Gastrocnemius medialis (tissue), 4 donors: ENCODE results near the gene PPP6C. TPM values are rescaled to one million over a fixed set of nuclear protein-coding genes. Genes with fewer than 3 reads are reported as not detected.
"Not testable (repeated sequence)": the region's sequence is repeated elsewhere in the genome, so short reads cannot be mapped to it uniquely, and the experiment has no call there.

Experiments used
- ATAC-seq, 2 donors: fragments of 150-250 bp; one replicate each; pipeline ENCODE4 v1.9.1; 2016
- DNase-seq, 2 donors: peaks; one replicate each; pipeline ENCODE4 v3.0.0-alpha.2; 2019
- H3K27ac ChIP-seq, 4 donors: fragments of 200-600 bp; sonication (generic); 1 replicate in 1 of 4; 2 replicates in 3 of 4; pipeline ENCODE4 v1.5.1; 2016 to 2018; ENCODE audit warnings: mild to moderate bottlenecking in 2 of 4, moderate library complexity in 1 of 4
- H3K27me3 ChIP-seq, 3 donors: fragments of 200-600 bp; sonication (generic) in 2 of 3; 1 replicate in 1 of 3; 2 replicates in 2 of 3; pipeline versions ENCODE4 v1.5.1 to v1.6.0; 2016 to 2019; ENCODE audit warnings: mild to moderate bottlenecking in 1 of 3, moderate library complexity in 1 of 3
- H3K36me3 ChIP-seq, 2 donors: fragments of 200-600 bp; sonication (generic) in 1 of 2; one replicate each; pipeline ENCODE4 v1.5.1; 2017 to 2018
- H3K4me1 ChIP-seq, 2 donors: fragments of 200-600 bp; sonication (generic) in 1 of 2; one replicate each; pipeline ENCODE4 v1.5.1; 2016 to 2017; ENCODE audit warnings: mild to moderate bottlenecking in 2 of 2
- H3K4me3 ChIP-seq, 4 donors: fragments of 200-600 bp; sonication (generic) in 3 of 4; 1 replicate in 1 of 4; 2 replicates in 3 of 4; pipeline ENCODE4 v1.5.1; 2016 to 2019; ENCODE audit warnings: mild to moderate bottlenecking in 2 of 4
- H3K9me3 ChIP-seq, 3 donors: fragments of 200-600 bp; sonication (generic) in 2 of 3; 1 replicate in 1 of 3; 2 replicates in 2 of 3; pipeline ENCODE4 v1.5.1; 2016 to 2019
- CTCF ChIP-seq, 5 experiments: fragments of 450-650 bp in 3 of 5; fragments of 200-600 bp in 2 of 5; sonication (generic) in 2 of 5; IDR thresholded peaks in 4 of 5; conservative IDR thresholded peaks in 1 of 5; 1 replicate in 4 of 5; 2 replicates in 1 of 5; pipeline ENCODE4 v1.5.1; 2016 to 2019; ENCODE audit warnings: antibody characterized with exemption in 5 of 5, mild to moderate bottlenecking in 3 of 5, moderate library complexity in 3 of 5
- POLR2A ChIP-seq, 2 donors: fragments of 450-650 bp; IDR thresholded peaks; one replicate each; pipeline ENCODE4 v1.6.1; 2017; ENCODE audit warnings: antibody characterized with exemption in 2 of 2, mild to moderate bottlenecking in 2 of 2, moderate library complexity in 2 of 2
- in situ Hi-C, 4 donors: fragments of 200-750 bp; cut with MboI; loops; one replicate each; pipeline versions ENCODE4 v1.15.0 to v1.8.0; 2017; ENCODE audit warnings: low sequenced_read_pairs in 4 of 4
- intact Hi-C: fragments of 100-400 bp; cut with DNase I; formaldehyde crosslinking; loops from one replicate; pipeline ENCODE4 v1.15.1; 2023; ENCODE audit warnings: low total_unique reads
- total RNA-seq, 4 donors: library from RNA; depleted of rRNA; stranded (reverse); fragments of >200 nt; gene quantifications; one replicate each; pipeline versions ENCODE4 v1.1.0 to v1.2.3, GENCODE V29; 2016

PPP6C gene
- total RNA-seq, 4 donors from 2014 or later: 49.4 to 80.6 (median 73.6) TPM

DNA sequence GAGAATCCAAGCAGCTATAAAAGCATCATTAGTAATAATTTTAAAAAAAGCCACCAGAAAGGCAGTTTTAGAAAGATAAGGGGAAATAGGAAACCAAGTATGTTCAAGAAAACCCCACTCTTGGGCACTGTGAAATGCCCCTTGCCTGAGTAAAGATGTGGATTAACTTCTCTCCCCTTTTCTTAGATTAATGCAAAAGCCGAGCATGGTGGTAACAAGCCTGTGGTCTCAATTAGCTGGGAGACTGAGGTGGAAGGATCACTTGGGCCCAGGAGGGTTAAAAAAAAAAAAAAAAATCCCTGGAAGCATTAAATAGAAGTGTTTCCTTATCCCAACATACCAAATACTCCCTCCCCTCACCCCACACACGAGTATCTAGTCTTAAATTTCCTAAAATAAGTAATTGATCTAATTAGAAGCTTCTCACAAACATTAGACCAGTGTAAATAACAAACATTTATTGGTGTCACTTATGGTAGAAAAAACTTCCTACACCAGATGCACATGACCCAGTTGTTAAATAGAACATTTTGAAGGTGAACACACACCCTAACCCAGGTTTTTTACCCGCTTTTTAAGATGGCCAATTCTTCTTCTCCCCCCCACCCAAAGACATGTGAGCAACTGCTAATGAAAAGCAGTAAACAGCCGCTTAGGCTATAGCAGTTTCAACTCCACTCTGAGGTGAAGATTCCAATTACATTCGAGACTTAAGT lies 46.4 kb upstream of the PPP6C start:
- Histone ChIP-seq H3K27me3 (no peaks in the 10 kb centered on the region), H3K9me3 (no peaks in the 10 kb centered on the region), H3K4me3 (peak overlapping the region in 1 of 4 donors; percentile 17), H3K27ac (peak overlapping the region in 3 of 4 donors; percentile 0 to 46 (median 30)), H3K36me3 (peaks cover 5 to 68% of the 10 kb centered on the region in 2 donors), H3K4me1 (peaks cover 52 to 57% of the 10 kb centered on the region in 2 donors)
- TF ChIP-seq CTCF (IDR thresholded peaks at IDR 0.05 in 4 of 5, conservative IDR thresholded peaks at IDR 0.05 in 1 of 5) (no peak), POLR2A (IDR thresholded peaks at IDR 0.05) (no peak)
- in situ Hi-C loops (no loop called here), intact Hi-C loops (no loop called here)
- DNase-seq (no peak), ATAC-seq (no peak)

DNA sequence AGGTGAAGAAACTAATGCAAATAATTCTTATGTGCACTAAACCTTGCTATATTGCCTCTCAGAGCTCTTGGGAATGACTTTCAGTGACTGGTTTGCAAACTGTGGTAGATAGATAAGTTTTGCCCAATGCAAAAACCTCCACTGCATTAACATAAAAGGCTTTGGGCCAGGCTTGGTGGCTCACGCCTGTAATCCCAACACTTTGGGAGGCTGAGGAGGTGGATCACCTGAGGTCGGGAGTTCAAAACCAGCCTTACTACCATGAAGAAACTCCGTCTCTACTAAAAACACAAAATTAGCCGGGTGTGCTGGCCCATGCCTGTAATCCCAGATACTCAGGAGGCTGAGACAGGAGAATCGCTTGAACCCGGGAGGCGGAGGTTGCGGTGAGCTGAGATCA lies 44.5 kb upstream of the PPP6C start:
- H3K27me3 ChIP-seq, H3K9me3 ChIP-seq, intact Hi-C loops, DNase-seq, ATAC-seq, H3K4me3 ChIP-seq, in situ Hi-C loops: not testable (repeated sequence)
- H3K27ac ChIP-seq: peak overlapping the region in 1 of 4 donors; percentile 27
- H3K4me1 ChIP-seq: peaks cover 41 to 45% of the 10 kb centered on the region in 2 donors
- H3K36me3 ChIP-seq: peaks cover 5 to 66% of the 10 kb centered on the region in 2 donors

DNA sequence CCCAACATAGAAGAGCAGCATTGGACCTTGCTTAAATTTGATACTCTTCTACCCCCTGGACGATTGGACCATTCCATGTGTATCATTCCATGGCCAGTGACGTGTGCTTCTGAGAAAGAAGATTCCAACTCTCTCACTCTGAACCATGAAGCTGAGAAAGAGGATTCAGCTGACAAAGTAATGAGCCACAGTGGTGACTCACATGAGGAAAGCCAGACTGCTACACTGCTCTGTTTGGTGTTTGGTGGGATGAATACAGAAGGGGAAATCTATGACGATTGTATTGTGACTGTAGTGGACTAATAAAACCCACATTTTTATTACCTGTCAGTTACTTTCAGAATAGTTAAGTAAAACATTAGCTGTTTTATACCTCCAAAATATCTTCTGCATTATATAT lies 44.1 kb upstream of the PPP6C start:
- H3K4me3 ChIP-seq: no peak overlapping the region
- intact Hi-C loops: no loop called here
- H3K4me1 ChIP-seq: peaks cover 37 to 41% of the 10 kb centered on the region in 2 donors
- ATAC-seq: no peak
- H3K36me3 ChIP-seq: peaks cover 5 to 66% of the 10 kb centered on the region in 2 donors
- no peak for TF ChIP-seq POLR2A (IDR thresholded peaks at IDR 0.05)
- no peak for TF ChIP-seq CTCF (IDR thresholded peaks at IDR 0.05 in 4 of 5, conservative IDR thresholded peaks at IDR 0.05 in 1 of 5)
- no peak for DNase-seq
- no peaks in the 10 kb centered on the region for H3K27me3 ChIP-seq
- peak overlapping the region in 1 of 4 donors; percentile 27 for H3K27ac ChIP-seq
- in situ Hi-C loops: no loop called here
- no peaks in the 10 kb centered on the region for H3K9me3 ChIP-seq

DNA sequence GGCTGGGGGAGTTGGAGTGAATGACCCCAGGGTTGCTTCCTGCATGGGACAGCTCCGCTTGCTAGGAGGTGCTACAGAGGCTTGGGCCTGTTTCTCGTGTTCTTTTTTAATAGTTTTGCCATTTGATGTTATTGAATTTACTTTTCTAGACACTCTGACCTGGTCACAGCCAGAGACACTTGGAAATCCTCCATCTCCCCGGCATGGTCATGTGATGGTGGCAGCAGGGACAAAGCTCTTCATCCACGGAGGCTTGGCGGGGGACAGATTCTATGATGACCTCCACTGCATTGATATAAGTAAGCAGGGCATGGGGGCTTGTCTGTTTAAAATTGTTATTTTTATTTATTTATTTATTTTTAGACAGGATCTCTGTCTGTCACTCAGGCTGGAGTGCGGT lies 38.2 kb upstream of the PPP6C start:
- H3K27ac ChIP-seq: no peak overlapping the region
- no peak for ATAC-seq
- intact Hi-C loops (no loop called here), in situ Hi-C loops (no loop called here)
- H3K9me3 ChIP-seq: no peaks in the 10 kb centered on the region
- H3K36me3 ChIP-seq: peaks cover 0 to 40% of the 10 kb centered on the region in 2 donors
- H3K4me1 ChIP-seq: no peaks in the 10 kb centered on the region
- TF ChIP-seq CTCF (IDR thresholded peaks at IDR 0.05 in 4 of 5, conservative IDR thresholded peaks at IDR 0.05 in 1 of 5) (no peak), POLR2A (IDR thresholded peaks at IDR 0.05) (no peak)
- H3K4me3 ChIP-seq: no peak overlapping the region
- no peak for DNase-seq
- no peaks in the 10 kb centered on the region for H3K27me3 ChIP-seq

DNA sequence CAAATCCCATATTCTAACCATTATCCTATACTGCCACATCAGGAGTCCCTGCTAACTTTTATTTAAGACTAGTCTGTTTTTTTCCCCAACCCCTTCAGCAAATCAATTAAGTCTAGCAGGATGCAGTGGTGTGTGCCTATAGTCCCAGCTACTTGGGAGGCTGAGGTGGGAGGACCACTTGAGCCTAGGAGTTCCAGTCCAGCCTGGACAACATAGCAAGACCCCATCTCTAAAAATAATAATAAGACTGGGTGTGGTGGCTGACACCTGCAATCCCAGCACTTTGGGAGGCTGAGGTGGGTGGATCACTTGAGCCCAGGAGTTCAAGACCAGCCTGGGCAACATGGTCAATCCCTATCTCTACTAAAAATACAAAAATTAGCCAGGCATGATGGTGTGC lies 35.3 kb upstream of the PPP6C start:
- H3K36me3 ChIP-seq: peaks cover 0 to 44% of the 10 kb centered on the region in 2 donors
- intact Hi-C loops: not testable (repeated sequence)

More for the DNA sequence above, 35.3 kb upstream of the PPP6C start:
- H3K27ac ChIP-seq, H3K9me3 ChIP-seq, ATAC-seq, H3K4me3 ChIP-seq, H3K27me3 ChIP-seq, in situ Hi-C loops, DNase-seq, H3K4me1 ChIP-seq: not testable (repeated sequence)
